ENCODE results near the gene ZNF514.
"Not testable (repeated sequence)": the region's sequence is repeated elsewhere in the genome, so short reads cannot be mapped to it uniquely, and the experiment has no call there.

The ZNF514 gene

GRCh38 chr2:95122197-95122551 lies 37.5 kb downstream of the ZNF514 start:
- no peak for DNase-seq

- peak; percentile 64 for DNase-seq
Observed at GRCh38 chr2:95121407-95122196, 38.0 kb downstream of the ZNF514 start, which contains the start of gene MRPS5. TSS of gene MRPS5 (minus strand) at chr2:95121808. CDS start at chr2:95121791, 17 bp downstream.

GRCh38 chr2:95121093-95121406 lies 38.6 kb downstream of the ZNF514 start:
- DNase-seq = no peak

- DNase-seq = peak; percentile 44
Observed at GRCh38 chr2:95115418-95115817, 44.2 kb downstream of the ZNF514 start.

GRCh38 chr2:95113464-95113863 lies 46.2 kb downstream of the ZNF514 start:
- DNase-seq = no peak

- DNase-seq = no peak
Observed at GRCh38 chr2:95110395-95110794, 49.3 kb downstream of the ZNF514 start.

GRCh38 chr2:95109260-95109659 lies 50.4 kb downstream of the ZNF514 start:
- DNase-seq = no peak

- no peak for DNase-seq
Observed at GRCh38 chr2:95106081-95106480, 53.6 kb downstream of the ZNF514 start.

- DNase-seq = no peak
Observed at GRCh38 chr2:95104606-95105005, 55.0 kb downstream of the ZNF514 start.

GRCh38 chr2:95099910-95100309 lies 59.7 kb downstream of the ZNF514 start:
- DNase-seq = no peak

GRCh38 chr2:95098273-95098672 lies 61.4 kb downstream of the ZNF514 start:
- DNase-seq = not testable (repeated sequence)
